Measurements from ENCODE around the gene NDUFA7.
"Not testable (repeated sequence)": the region's sequence is repeated elsewhere in the genome, so short reads cannot be mapped to it uniquely, and the experiment has no call there.

Gene NDUFA7

GRCh38 chr19:8321986-8322637 is 937 bp upstream of the NDUFA7 start:
- TF ChIP-seq ZNF8 (CRISPR knock-in tag; IDR thresholded peaks at IDR 0.05) (no peak), CREB5 (CRISPR knock-in tag; IDR thresholded peaks at IDR 0.05; ENCODE audit: low read depth) (no peak), PPARA (CRISPR knock-in tag; IDR thresholded peaks at IDR 0.05; ENCODE audit: borderline replicate concordance) (no peak), ZFP30 (CRISPR knock-in tag; IDR thresholded peaks at IDR 0.05) (no peak), POU6F1 (CRISPR knock-in tag; IDR thresholded peaks at IDR 0.05; ENCODE audit: borderline replicate concordance, low read depth) (no peak), TCF4 (CRISPR knock-in tag; IDR thresholded peaks at IDR 0.05; ENCODE audit: borderline replicate concordance) (no peak), CSDC2 (CRISPR knock-in tag; IDR thresholded peaks at IDR 0.05) (no peak), BACH2 (CRISPR knock-in tag; IDR thresholded peaks at IDR 0.05; ENCODE audit: borderline replicate concordance) (no peak), ZFP3 (CRISPR knock-in tag; IDR thresholded peaks at IDR 0.05) (no peak), ZC3H10 (CRISPR knock-in tag; IDR thresholded peaks at IDR 0.05) (no peak)
- ATAC-seq: peak; percentile 8

- peak; percentile 11 for ATAC-seq
- TF ChIP-seq TOX (CRISPR knock-in tag; IDR thresholded peaks at IDR 0.05; ENCODE audit: borderline replicate concordance): no peak
- no peak for TF ChIP-seq GLIS3 (CRISPR knock-in tag; IDR thresholded peaks at IDR 0.05)
- no peak for TF ChIP-seq BACH2 (CRISPR knock-in tag; IDR thresholded peaks at IDR 0.05; ENCODE audit: borderline replicate concordance)
- no peak for TF ChIP-seq PPARA (CRISPR knock-in tag; IDR thresholded peaks at IDR 0.05; ENCODE audit: borderline replicate concordance)
- no peak for TF ChIP-seq RARB (CRISPR knock-in tag; IDR thresholded peaks at IDR 0.05)
- TF ChIP-seq TSHZ2 (CRISPR knock-in tag; IDR thresholded peaks at IDR 0.05): no peak
- no peak for TF ChIP-seq OSR1 (CRISPR knock-in tag; IDR thresholded peaks at IDR 0.05)
- no peak for TF ChIP-seq CSDC2 (CRISPR knock-in tag; IDR thresholded peaks at IDR 0.05)
- no peak for TF ChIP-seq POU6F1 (CRISPR knock-in tag; IDR thresholded peaks at IDR 0.05; ENCODE audit: borderline replicate concordance, low read depth)
- TF ChIP-seq ZNF565 (CRISPR knock-in tag; conservative IDR thresholded peaks at IDR 0.05; ENCODE audit: low read depth): no peak
- TF ChIP-seq ARNTL (CRISPR knock-in tag; IDR thresholded peaks at IDR 0.05; ENCODE audit: borderline replicate concordance, low read depth): no peak
- TF ChIP-seq ZFP3 (CRISPR knock-in tag; IDR thresholded peaks at IDR 0.05): no peak
Observed at GRCh38 chr19:8320564-8321066, 560 bp downstream of the NDUFA7 start.

- TF ChIP-seq PATZ1 (CRISPR knock-in tag; IDR thresholded peaks at IDR 0.05; ENCODE audit: borderline replicate concordance) (no peak), CSRNP3 (CRISPR knock-in tag; IDR thresholded peaks at IDR 0.05) (no peak)
- no peak for ATAC-seq
Observed at GRCh38 chr19:8319807-8320520, 1.2 kb downstream of the NDUFA7 start.

- ATAC-seq: not testable (repeated sequence)
Observed at GRCh38 chr19:8318835-8319234, 2.3 kb downstream of the NDUFA7 start.

Measured in SK-N-SH treated with all-trans-retinoic acid at 6 μM for 48 hours (cell line).